Measurements from ENCODE around the gene BRI3. TPM values are rescaled to one million over a fixed set of nuclear protein-coding genes. Genes with fewer than 3 reads are reported as not detected.

Gene BRI3
- total and polyA plus RNA-seq, 2 of the 13 experiments (the other 11 are each of a cell fraction or from before 2014, with no cell fraction given) = 54.0 to 103 TPM

GRCh38 chr7:98284335-98285036, 3.0 kb downstream of the BRI3 start (continued):
- TF ChIP-seq ZBTB33 (CRISPR knock-in tag; IDR thresholded peaks at IDR 0.05) (peak; percentile 98), RBFOX2 (IDR thresholded peaks at IDR 0.05; ENCODE audit: low read depth, low read length) (peak; percentile 57), SMYD3 (CRISPR knock-in tag; IDR thresholded peaks at IDR 0.05) (no peak), HNRNPL (IDR thresholded peaks at IDR 0.05; ENCODE audit: low read depth, low read length) (0 out of 2 replicates have a peak, but pooled peaks have one; percentile 68), PATZ1 (CRISPR knock-in tag; IDR thresholded peaks at IDR 0.05) (peak; percentile 62; the same call in 1 of the 2 replicates), UBTF (CRISPR knock-in tag; IDR thresholded peaks at IDR 0.05) (0 out of 2 replicates have a peak, but pooled peaks have one; percentile 27), ZBTB38 (CRISPR knock-in tag; IDR thresholded peaks at IDR 0.05) (peak; percentile 79), AGO2 (optimal IDR thresholded peaks at IDR 0.05; ENCODE audit: low read depth, low read length) (peak; percentile 70), FOXA1 (IDR thresholded peaks at IDR 0.05) (no peak), FOXA1 (CRISPR knock-in tag; IDR thresholded peaks at IDR 0.05) (no peak), DZIP1 (CRISPR knock-in tag; IDR thresholded peaks at IDR 0.05) (no peak), GMEB1 (CRISPR knock-in tag; IDR thresholded peaks at IDR 0.05; ENCODE audit: borderline replicate concordance) (no peak), ZNF687 (CRISPR knock-in tag; IDR thresholded peaks at IDR 0.05) (peak; percentile 62)
